Endometrium (tissue), 2 donors: Measurements from ENCODE around the gene TMEM120B.

Source experiments
- FAIRE-seq: peaks from 2 replicates; lab custom pipeline; 2012; peaks lifted over from hg19 to GRCh38; lab: Jason Lieb, UNC
- donor health status: control.
- donor health status: control.

Gene TMEM120B

GRCh38 chr12:121805171-121806008, 92.8 kb downstream of the TMEM120B start:
- no peak for FAIRE-seq

- no peak for FAIRE-seq
Observed at GRCh38 chr12:121806009-121806545, 93.5 kb downstream of the TMEM120B start.

- FAIRE-seq, result no peak
Observed at GRCh38 chr12:121806546-121807423, 94.2 kb downstream of the TMEM120B start.

- no peak for FAIRE-seq
Observed at GRCh38 chr12:121807642-121808347, 95.2 kb downstream of the TMEM120B start.

- FAIRE-seq, result no peak
Observed at GRCh38 chr12:121808623-121809022, 96.1 kb downstream of the TMEM120B start.

GRCh38 chr12:121809712-121810116, 97.2 kb downstream of the TMEM120B start:
- FAIRE-seq, result no peak

- FAIRE-seq, result no peak
Observed at GRCh38 chr12:121810234-121810817, 97.8 kb downstream of the TMEM120B start.

GRCh38 chr12:121810833-121811433, 98.4 kb downstream of the TMEM120B start:
- FAIRE-seq, result no peak

- no peak for FAIRE-seq
Observed at GRCh38 chr12:121811434-121812319, 99.1 kb downstream of the TMEM120B start.

GRCh38 chr12:121812320-121812871, 99.8 kb downstream of the TMEM120B start:
- no peak for FAIRE-seq

GRCh38 chr12:121812921-121813896, 100.7 kb downstream of the TMEM120B start:
- FAIRE-seq, result no peak

GRCh38 chr12:121813951-121814350, 101.4 kb downstream of the TMEM120B start:
- FAIRE-seq, result no peak

- no peak for FAIRE-seq
Observed at GRCh38 chr12:121814429-121815119, 102.0 kb downstream of the TMEM120B start.

GRCh38 chr12:121815263-121815662, 102.7 kb downstream of the TMEM120B start:
- FAIRE-seq, result no peak

GRCh38 chr12:121816925-121817647, 104.5 kb downstream of the TMEM120B start:
- no peak for FAIRE-seq

- no peak for FAIRE-seq
Observed at GRCh38 chr12:121817648-121818043, 105.1 kb downstream of the TMEM120B start.

- no peak for FAIRE-seq
Observed at GRCh38 chr12:121819212-121819949, 106.8 kb downstream of the TMEM120B start.
